GM19351 (cell line): ENCODE results near the gene CUX1.

Experiments
- ATAC-seq: cut with Tn5 transposase; IDR thresholded peaks from one replicate; pipeline ENCODE4 v1.9.1; 2021; ENCODE audit warnings: mild to moderate bottlenecking, moderate library complexity; ENCODE audit not compliant: unreplicated experiment

Gene CUX1

GRCh38 chr7:102064361-102065025 is 247.1 kb downstream of the CUX1 start:
- no peak for ATAC-seq

GRCh38 chr7:102065226-102065625 is 247.8 kb downstream of the CUX1 start:
- ATAC-seq, result no peak

GRCh38 chr7:102066476-102066875 is 249.1 kb downstream of the CUX1 start:
- no peak for ATAC-seq

- ATAC-seq, result no peak
These were observed 251.4 kb downstream of the CUX1 start for GRCh38 chr7:102068846-102069245.

- ATAC-seq, result no peak
These were observed 252.7 kb downstream of the CUX1 start for GRCh38 chr7:102069931-102070629.

GRCh38 chr7:102072003-102072402 is 254.6 kb downstream of the CUX1 start:
- ATAC-seq, result no peak

GRCh38 chr7:102072636-102073209 is 255.3 kb downstream of the CUX1 start:
- no peak for ATAC-seq

- no peak for ATAC-seq
These were observed 256.8 kb downstream of the CUX1 start for GRCh38 chr7:102073931-102074880.

GRCh38 chr7:102075126-102075525 is 257.7 kb downstream of the CUX1 start:
- no peak for ATAC-seq

GRCh38 chr7:102075553-102076135 is 258.2 kb downstream of the CUX1 start:
- ATAC-seq, result no peak

GRCh38 chr7:102077081-102077480 is 259.7 kb downstream of the CUX1 start:
- no peak for ATAC-seq

GRCh38 chr7:102079140-102080018 is 262.0 kb downstream of the CUX1 start:
- ATAC-seq, result no peak

GRCh38 chr7:102080019-102080433 is 262.6 kb downstream of the CUX1 start:
- ATAC-seq, result no peak

- ATAC-seq, result no peak
These were observed 263.2 kb downstream of the CUX1 start for GRCh38 chr7:102080434-102081243.

GRCh38 chr7:102081244-102081627 is 263.8 kb downstream of the CUX1 start:
- no peak for ATAC-seq

- no peak for ATAC-seq
These were observed 265.4 kb downstream of the CUX1 start for GRCh38 chr7:102082693-102083368.

GRCh38 chr7:102085218-102085772 is 267.9 kb downstream of the CUX1 start:
- ATAC-seq, result no peak
